Mucosa of descending colon (tissue), 3 donors: ENCODE results near the gene KRTAP5-1. TPM values are rescaled to one million over a fixed set of nuclear protein-coding genes. Genes with fewer than 3 reads are reported as not detected.
"Not testable (repeated sequence)": the region's sequence is repeated elsewhere in the genome, so short reads cannot be mapped to it uniquely, and the experiment has no call there.

Experiments used
- ATAC-seq: fragments of 200-7000 bp; cut with Tn5 transposase; one replicate; pipeline ENCODE4 v1.9.1; 2020; ENCODE audit warnings: mild to moderate bottlenecking, moderate library complexity
- DNase-seq, 3 donors: peaks; one replicate each; pipeline ENCODE4 v3.0.0-alpha.2; 2020
- H3K36me3 ChIP-seq: fragments of 200-600 bp; one replicate; pipeline ENCODE4 v1.8.0; 2021; ENCODE audit warnings: low read depth, mild to moderate bottlenecking
- H3K4me1 ChIP-seq: fragments of 200-600 bp; one replicate; pipeline ENCODE4 v1.8.0; 2021; ENCODE audit warnings: low read depth, mild to moderate bottlenecking
- H3K4me3 ChIP-seq: fragments of 200-600 bp; one replicate; pipeline ENCODE4 v1.8.0; 2021; ENCODE audit warnings: mild to moderate bottlenecking
- H3K9me3 ChIP-seq: fragments of 200-600 bp; one replicate; pipeline ENCODE4 v1.8.0; 2021; ENCODE audit warnings: mild to moderate bottlenecking
- CTCF ChIP-seq: fragments of 200-600 bp; IDR thresholded peaks from one replicate; pipeline ENCODE4 v1.8.0; 2022; ENCODE audit warnings: antibody characterized with exemption, mild to moderate bottlenecking
- intact Hi-C, 2 donors: fragments of 100-400 bp; cut with DNase I in 1 of 2; cut with micrococcal nuclease in 1 of 2; formaldehyde crosslinking; loops; one replicate each; pipeline versions ENCODE4 v1.11.0 to v1.11.1; 2022; cut with DNase I, micrococcal nuclease
- total RNA-seq, 3 donors: library from RNA; stranded (reverse); fragmentation: NEBNext Ultra II Directional in 2 of 3; extraction: Animal tissue kit (Norgen Biotek cat#: 25700) in 2 of 3; gene quantifications; one replicate each; pipeline versions ENCODE4 v1.2.1 to v1.2.4, GENCODE V29; 2021 to 2023
- donor health status: DM: no; HTN: no; CAD: no; lungs with moderate emphysema.
- donor health status: DM: no; HTN: no; CAD: no.
- donor health status: DM: no; HTN: yes; CAD: no.

Gene KRTAP5-1
- total RNA-seq, 3 donors from 2014 or later = not detected

- H3K36me3 ChIP-seq = no peaks in the 10 kb centered on the region
- peaks cover 6% of the 10 kb centered on the region for H3K4me1 ChIP-seq
- intact Hi-C loops = no loop called here
- no peaks in the 10 kb centered on the region for H3K9me3 ChIP-seq
- ATAC-seq (peak; percentile 26), DNase-seq (no peak)
- no peak for TF ChIP-seq CTCF
- H3K4me3 ChIP-seq = no peak overlapping the region
Measured at GRCh38 chr11:1586699-1587098, 1.6 kb upstream of the KRTAP5-1 start.

DNA sequence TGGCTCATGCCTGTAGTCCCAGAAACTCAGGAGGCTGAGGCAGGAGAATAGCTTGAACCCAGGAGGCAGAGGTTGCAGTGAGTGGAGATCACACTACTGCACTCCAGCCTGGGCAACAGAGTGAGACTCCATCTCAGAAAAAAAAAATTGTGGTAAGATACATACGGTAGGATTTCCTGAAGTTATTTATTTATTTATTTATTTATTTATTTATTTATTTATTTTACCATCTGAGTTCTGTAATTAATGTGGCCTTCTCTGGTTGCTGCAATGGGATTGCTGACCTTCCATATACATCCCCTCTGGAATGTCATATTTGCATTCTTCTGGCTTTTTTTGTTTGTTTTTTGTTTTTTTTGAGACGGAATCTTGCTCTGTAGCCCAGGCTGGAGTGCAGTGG is 2.2 kb downstream of the KRTAP5-1 start:
- ATAC-seq, H3K36me3 ChIP-seq, H3K4me1 ChIP-seq, H3K4me3 ChIP-seq, H3K9me3 ChIP-seq, intact Hi-C loops, DNase-seq: not testable (repeated sequence)

DNA sequence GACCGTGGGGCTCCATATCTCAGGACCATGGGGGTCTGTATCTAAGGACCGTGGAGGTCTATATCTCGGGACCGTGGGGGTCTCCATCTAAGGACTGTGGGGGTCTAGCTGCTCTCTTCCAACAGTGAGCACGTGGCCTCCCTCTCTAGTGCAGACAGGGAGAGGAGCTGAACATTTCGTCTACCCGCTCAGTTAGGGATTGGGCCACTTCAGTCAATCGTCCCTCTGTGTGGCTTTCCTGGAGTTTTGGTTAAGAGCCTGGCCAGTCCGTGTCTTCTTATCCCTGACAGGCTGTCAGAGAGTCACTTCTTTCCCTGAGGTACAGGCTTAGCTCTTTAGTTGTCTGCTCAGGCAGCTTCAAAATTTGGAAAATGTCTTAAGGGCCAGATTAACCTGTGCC is 3.1 kb downstream of the KRTAP5-1 start:
- H3K4me1 ChIP-seq = no peaks in the 10 kb centered on the region
- no peak overlapping the region for H3K4me3 ChIP-seq
- DNase-seq (no peak), ATAC-seq (no peak)
- no peaks in the 10 kb centered on the region for H3K9me3 ChIP-seq
- intact Hi-C loops = no loop called here
- no peak for TF ChIP-seq CTCF
- H3K36me3 ChIP-seq = no peaks in the 10 kb centered on the region

DNA sequence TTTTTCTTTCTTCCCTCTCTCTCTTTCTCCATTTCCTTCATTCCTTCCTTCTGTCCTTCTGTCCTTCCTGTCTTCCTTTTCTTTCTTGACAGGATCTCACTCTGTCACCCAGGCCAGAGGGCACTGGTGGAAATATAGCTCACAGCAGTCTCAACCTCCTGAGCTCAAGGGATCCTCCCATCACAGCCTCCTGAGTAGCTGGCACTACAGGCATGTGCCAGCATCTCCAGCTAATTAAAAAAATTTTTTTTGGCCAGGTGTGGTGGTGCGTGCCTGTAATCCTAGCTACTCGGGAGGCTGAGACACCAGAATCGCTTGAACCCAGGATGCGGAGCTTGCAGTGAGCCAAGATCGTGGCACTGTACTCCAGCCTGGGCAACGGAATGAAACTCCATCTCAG is 8.3 kb downstream of the KRTAP5-1 start:
- peaks cover 24% of the 10 kb centered on the region for H3K4me1 ChIP-seq
- H3K4me3 ChIP-seq = no peak overlapping the region
- TF ChIP-seq CTCF = no peak
- no peaks in the 10 kb centered on the region for H3K9me3 ChIP-seq
- no peaks in the 10 kb centered on the region for H3K36me3 ChIP-seq
- DNase-seq = peak in 1 of 3 donors; percentile 21
- intact Hi-C loops = no loop called here
- no peak for ATAC-seq

DNA sequence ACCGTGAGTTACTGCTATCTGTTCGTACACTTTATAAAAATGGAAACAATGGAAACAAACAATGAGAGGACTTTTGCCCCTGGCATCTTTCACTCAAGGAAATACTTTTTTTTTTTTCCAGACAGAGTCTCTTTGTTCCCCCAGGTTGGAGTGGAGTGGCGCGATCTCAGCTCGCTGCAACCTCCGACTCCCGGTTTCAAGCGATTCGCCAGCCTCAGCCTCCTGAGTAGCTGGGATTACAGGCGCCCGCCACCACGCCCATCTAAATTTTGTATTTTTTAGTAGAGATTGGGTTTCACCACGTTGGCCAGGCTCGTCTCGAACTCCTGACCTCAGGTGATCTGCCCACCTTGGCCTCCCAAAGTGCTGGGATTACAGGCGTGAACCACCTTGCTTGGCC is 9.3 kb downstream of the KRTAP5-1 start:
- H3K36me3 ChIP-seq, H3K4me3 ChIP-seq, intact Hi-C loops, H3K9me3 ChIP-seq: not testable (repeated sequence)
- ATAC-seq = peak; percentile 6
- H3K4me1 ChIP-seq = peaks cover 32% of the 10 kb centered on the region
- DNase-seq = peak; percentile 32 to 64 (median 58)

- intact Hi-C loops = no loop called here
- H3K36me3 ChIP-seq = no peaks in the 10 kb centered on the region
- ATAC-seq = no peak
- TF ChIP-seq CTCF = no peak
- peaks cover 33% of the 10 kb centered on the region for H3K4me1 ChIP-seq
- no peak for DNase-seq
- no peak overlapping the region for H3K4me3 ChIP-seq
- H3K9me3 ChIP-seq = no peaks in the 10 kb centered on the region
Measured at GRCh38 chr11:1574933-1575242, 10.2 kb downstream of the KRTAP5-1 start.

GRCh38 chr11:1574238-1574932 is 10.7 kb downstream of the KRTAP5-1 start:
- peaks cover 36% of the 10 kb centered on the region for H3K4me1 ChIP-seq
- H3K36me3 ChIP-seq = no peaks in the 10 kb centered on the region
- peak; percentile 75 to 87 (median 81) for DNase-seq
- H3K4me3 ChIP-seq = peak overlapping the region; percentile 16
- H3K9me3 ChIP-seq = no peaks in the 10 kb centered on the region
- ATAC-seq = peak; percentile 67
- peak; percentile 88 for TF ChIP-seq CTCF
- intact Hi-C loops = no loop called here
